Progenitor cell of endocrine pancreas (in vitro differentiated cells): ENCODE measurements around the gene OR6B2. TPM values are rescaled to one million over a fixed set of nuclear protein-coding genes. Genes with fewer than 3 reads are reported as not detected.

ENCODE experiments used
- DNase-seq: peaks from one replicate; pipeline ENCODE4 v3.0.0; 2021; ENCODE audit warnings: low spot score; ENCODE audit not compliant: unreplicated experiment
- H3K27ac Mint-ChIP-seq: 2 replicates; pipeline ENCODE4 v1.8.0; 2021; ENCODE audit warnings: mild to moderate bottlenecking, moderate library complexity, mixed read lengths
- H3K27me3 Mint-ChIP-seq: 2 replicates; pipeline ENCODE4 v1.8.0; 2021; ENCODE audit warnings: mixed read lengths
- H3K36me3 Mint-ChIP-seq: 2 replicates; pipeline ENCODE4 v1.8.0; 2022; ENCODE audit warnings: mixed read lengths; ENCODE audit not compliant: insufficient read depth
- H3K4me1 Mint-ChIP-seq: 2 replicates; pipeline ENCODE4 v1.8.0; 2021; ENCODE audit warnings: low read depth, mixed read lengths
- H3K4me3 Mint-ChIP-seq: 2 replicates; pipeline ENCODE4 v1.8.0; 2021; ENCODE audit warnings: low read depth, mild to moderate bottlenecking, moderate library complexity, mixed read lengths
- H3K9me3 Mint-ChIP-seq: 2 replicates; pipeline ENCODE4 v1.8.0; 2021; ENCODE audit warnings: low read depth, mixed read lengths
- CTCF ChIP-seq: fragments of 200-600 bp; sonication (generic); IDR thresholded peaks from one replicate; pipeline ENCODE4 v1.5.0; 2021; ENCODE audit warnings: antibody characterized with exemption, mild to moderate bottlenecking; ENCODE audit not compliant: unreplicated experiment
- total RNA-seq: library from RNA; stranded (reverse); gene quantifications from 2 replicates; pipeline ENCODE4 v1.2.1, GENCODE V29; 2021

The OR6B2 gene
- total RNA-seq, 1 donor from 2014 or later = not detected

DNA sequence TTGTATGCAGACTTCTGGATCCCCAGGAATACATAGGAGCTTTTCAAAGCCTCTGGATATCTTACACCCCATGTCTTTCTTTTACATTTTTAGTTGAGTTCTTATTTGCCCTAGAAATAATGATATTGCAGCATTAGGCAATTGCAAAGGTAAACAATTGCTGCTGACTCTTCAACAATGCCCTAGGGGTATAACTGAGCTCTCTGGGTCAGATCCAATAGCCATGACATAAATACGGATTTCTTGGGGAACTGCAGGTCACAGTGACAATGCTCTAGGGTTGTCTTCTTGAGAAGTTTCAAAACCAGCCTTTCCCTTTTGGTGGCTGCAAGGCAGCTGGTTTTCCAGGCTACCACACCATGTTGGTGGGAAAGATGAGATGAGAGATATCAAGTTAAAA lies 39.6 kb upstream of the OR6B2 start:
- TF ChIP-seq CTCF = no peak
- Mint-ChIP-seq H3K4me1 (no peaks in the 10 kb centered on the region), H3K27me3 (peaks cover 3% of the 10 kb centered on the region), H3K36me3 (no peaks in the 10 kb centered on the region), H3K4me3 (no peak overlapping the region), H3K9me3 (no peaks in the 10 kb centered on the region), H3K27ac (no peak overlapping the region)
- DNase-seq = no peak

DNA sequence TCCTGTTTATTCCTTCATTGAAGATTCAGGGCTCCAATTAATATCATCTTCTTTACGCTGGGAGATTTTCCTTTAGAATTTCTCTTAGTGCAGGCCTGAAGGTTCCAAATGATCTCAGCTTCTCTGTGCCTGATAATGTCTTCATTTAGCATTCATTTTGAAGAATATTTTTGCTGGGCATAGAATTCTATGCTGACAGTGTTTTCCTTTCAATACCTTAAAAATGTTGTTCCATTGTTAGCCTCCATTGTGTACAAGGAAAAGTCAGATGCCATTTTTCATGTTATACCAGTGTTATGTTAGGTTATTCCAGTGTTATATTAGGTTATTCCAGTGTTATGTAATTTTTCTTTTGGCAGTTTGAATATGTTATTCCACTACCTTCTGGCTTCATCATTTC lies 38.0 kb upstream of the OR6B2 start:
- H3K36me3 Mint-ChIP-seq = no peaks in the 10 kb centered on the region
- no peak overlapping the region for H3K27ac Mint-ChIP-seq
- no peaks in the 10 kb centered on the region for H3K9me3 Mint-ChIP-seq
- H3K4me1 Mint-ChIP-seq = no peaks in the 10 kb centered on the region
- H3K27me3 Mint-ChIP-seq = peaks cover 7% of the 10 kb centered on the region
- DNase-seq = no peak
- no peak for TF ChIP-seq CTCF
- no peak overlapping the region for H3K4me3 Mint-ChIP-seq

DNA sequence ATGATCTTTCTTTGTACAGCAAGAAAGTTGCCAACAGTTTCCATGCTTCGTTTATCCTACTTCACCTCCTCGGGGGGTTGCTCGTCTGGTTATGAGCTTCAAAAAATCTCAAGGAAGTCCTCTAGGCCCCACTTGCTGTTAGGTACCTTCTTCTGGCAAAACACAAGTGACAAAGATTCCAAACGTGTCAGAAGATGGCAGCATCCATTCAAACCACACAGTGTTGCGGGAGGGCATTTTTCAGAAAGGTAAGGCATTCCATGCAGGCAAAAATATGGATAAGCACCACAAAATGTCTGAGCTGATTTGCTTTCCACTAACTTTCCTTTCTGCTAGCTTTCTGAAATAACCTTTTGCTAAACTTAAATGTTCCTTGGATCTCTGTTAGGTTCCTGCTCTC lies 36.3 kb upstream of the OR6B2 start:
- Mint-ChIP-seq H3K27me3 (peaks cover 16% of the 10 kb centered on the region), H3K9me3 (no peaks in the 10 kb centered on the region), H3K4me1 (no peaks in the 10 kb centered on the region), H3K4me3 (no peak overlapping the region), H3K27ac (no peak overlapping the region), H3K36me3 (no peaks in the 10 kb centered on the region)
- TF ChIP-seq CTCF = no peak
- DNase-seq = no peak

DNA sequence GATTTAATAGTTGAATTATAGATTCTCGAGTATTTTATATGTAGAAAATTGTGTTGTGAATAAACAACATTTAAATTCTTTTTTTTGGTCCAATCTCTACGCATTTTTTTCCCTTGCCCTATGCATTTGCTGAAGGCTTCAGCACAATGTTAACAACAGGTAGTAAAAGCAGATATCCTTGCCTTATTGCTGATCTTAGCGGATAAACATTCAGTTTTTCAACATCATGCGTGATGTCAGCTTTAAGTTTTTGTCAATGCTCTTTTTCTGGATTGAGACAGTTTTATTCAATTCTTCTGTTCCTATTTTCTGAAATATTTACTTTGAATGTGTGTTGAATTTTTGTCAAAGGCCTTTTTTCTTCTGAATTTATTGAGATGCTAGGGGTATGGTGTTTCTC lies 34.7 kb upstream of the OR6B2 start:
- Mint-ChIP-seq H3K9me3 (no peaks in the 10 kb centered on the region), H3K27ac (no peak overlapping the region), H3K4me3 (no peak overlapping the region), H3K36me3 (no peaks in the 10 kb centered on the region), H3K27me3 (peaks cover 23% of the 10 kb centered on the region), H3K4me1 (no peaks in the 10 kb centered on the region)
- no peak for DNase-seq
- TF ChIP-seq CTCF = no peak

GRCh38 chr2:240060977-240061591 lies 30.9 kb upstream of the OR6B2 start:
- Mint-ChIP-seq H3K4me1 (no peaks in the 10 kb centered on the region), H3K27ac (no peak overlapping the region), H3K4me3 (no peak overlapping the region), H3K36me3 (no peaks in the 10 kb centered on the region), H3K9me3 (no peaks in the 10 kb centered on the region), H3K27me3 (peaks cover 54% of the 10 kb centered on the region)
- peak; percentile 70 for TF ChIP-seq CTCF
- no peak for DNase-seq
